ENCODE results near the gene TXN.

TXN gene

DNA sequence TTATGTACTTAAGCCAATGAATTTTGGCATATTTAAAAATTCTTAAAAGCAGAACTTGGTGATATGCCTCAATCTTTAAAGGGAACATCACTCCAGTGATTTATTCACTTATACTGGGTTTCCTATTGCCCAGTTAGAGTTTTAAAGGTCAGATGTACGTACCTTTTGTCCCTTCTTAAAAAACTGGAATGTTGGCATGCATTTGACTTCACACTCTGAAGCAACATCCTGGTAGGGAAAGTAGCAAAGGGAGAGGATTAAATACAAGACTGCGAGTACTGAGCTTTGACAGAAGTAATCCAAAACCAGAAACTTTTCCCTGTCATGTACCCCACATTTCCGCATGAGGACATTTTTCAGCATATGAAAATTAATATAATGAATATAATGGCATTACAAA lies 11.7 kb downstream of the TXN start:
- no peak overlapping the region for H3K4me3 ChIP-seq (ENCODE audit: low read depth, low read length)
- in situ Hi-C loops (cut with HindIII; ENCODE audit: low sequenced_read_pairs) = no loop called here
- no peak for DNase-seq (ENCODE audit: low read depth)
- TF ChIP-seq, protein P1, sequence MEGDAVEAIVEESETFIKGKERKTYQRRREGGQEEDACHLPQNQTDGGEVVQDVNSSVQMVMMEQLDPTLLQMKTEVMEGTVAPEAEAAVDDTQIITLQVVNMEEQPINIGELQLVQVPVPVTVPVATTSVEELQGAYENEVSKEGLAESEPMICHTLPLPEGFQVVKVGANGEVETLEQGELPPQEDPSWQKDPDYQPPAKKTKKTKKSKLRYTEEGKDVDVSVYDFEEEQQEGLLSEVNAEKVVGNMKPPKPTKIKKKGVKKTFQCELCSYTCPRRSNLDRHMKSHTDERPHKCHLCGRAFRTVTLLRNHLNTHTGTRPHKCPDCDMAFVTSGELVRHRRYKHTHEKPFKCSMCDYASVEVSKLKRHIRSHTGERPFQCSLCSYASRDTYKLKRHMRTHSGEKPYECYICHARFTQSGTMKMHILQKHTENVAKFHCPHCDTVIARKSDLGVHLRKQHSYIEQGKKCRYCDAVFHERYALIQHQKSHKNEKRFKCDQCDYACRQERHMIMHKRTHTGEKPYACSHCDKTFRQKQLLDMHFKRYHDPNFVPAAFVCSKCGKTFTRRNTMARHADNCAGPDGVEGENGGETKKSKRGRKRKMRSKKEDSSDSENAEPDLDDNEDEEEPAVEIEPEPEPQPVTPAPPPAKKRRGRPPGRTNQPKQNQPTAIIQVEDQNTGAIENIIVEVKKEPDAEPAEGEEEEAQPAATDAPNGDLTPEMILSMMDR (IDR thresholded peaks at IDR 0.05; ENCODE audit: low read depth, low read length, missing control alignments) = no peak

DNA sequence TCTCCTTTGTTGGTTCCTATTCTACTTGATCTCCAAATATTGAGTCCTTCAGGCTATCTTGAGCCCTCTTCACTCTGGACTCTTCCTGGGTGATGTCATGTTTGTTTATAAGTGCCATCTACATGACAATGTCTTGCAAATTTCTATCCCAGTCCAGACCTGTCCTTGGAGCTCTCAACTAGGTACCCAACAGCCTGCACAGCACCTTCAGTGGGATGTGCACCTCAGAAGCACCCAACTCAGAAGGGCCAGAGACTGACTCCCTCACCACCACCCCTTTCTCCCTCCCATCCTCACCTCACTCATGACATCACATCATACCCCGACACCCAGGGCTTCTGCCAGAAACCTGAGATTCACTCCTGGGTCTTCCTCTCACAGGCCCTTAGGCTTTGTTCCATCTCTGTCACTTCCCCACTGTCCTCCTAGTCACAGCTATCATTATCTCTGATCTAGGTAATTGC lies 14.4 kb downstream of the TXN start:
- DNase-seq (ENCODE audit: low read depth) = no peak
- in situ Hi-C loops (cut with HindIII; ENCODE audit: low sequenced_read_pairs) = no loop called here
- TF ChIP-seq, protein P1 (IDR thresholded peaks at IDR 0.05; ENCODE audit: low read depth, low read length, missing control alignments) = no peak
- no peak overlapping the region for H3K4me3 ChIP-seq (ENCODE audit: low read depth, low read length)

GRCh38 chr9:110241260-110241857 lies 14.9 kb downstream of the TXN start:
- no peak overlapping the region for H3K4me3 ChIP-seq (ENCODE audit: low read depth, low read length)
- in situ Hi-C loops (cut with HindIII; ENCODE audit: low sequenced_read_pairs) = no loop called here
- no peak for DNase-seq (ENCODE audit: low read depth)
- TF ChIP-seq, protein P1 (IDR thresholded peaks at IDR 0.05; ENCODE audit: low read depth, low read length, missing control alignments) = no peak

DNA sequence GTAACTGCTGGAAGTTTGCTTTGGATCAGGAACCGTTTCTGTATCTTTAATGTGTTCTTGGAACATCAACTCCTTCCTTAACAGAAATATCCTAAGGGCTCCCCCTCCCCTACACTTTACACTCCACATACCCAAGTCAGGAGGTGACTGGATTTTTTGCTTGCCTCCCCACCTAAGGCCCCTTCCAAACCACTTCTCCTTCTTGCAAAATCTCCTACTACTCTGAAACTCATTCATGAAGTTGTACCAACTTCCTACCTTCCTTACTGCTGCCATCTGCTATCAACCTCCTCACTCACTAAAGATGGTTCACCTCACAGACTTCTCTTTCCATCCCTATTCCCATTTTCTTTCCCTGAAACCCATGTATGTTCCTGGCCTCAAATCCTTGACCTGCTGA lies 16.1 kb downstream of the TXN start:
- in situ Hi-C loops (cut with HindIII; ENCODE audit: low sequenced_read_pairs) = no loop called here
- TF ChIP-seq, protein P1 (IDR thresholded peaks at IDR 0.05; ENCODE audit: low read depth, low read length, missing control alignments) = no peak
- no peak for DNase-seq (ENCODE audit: low read depth)
- no peak overlapping the region for H3K4me3 ChIP-seq (ENCODE audit: low read depth, low read length)

DNA sequence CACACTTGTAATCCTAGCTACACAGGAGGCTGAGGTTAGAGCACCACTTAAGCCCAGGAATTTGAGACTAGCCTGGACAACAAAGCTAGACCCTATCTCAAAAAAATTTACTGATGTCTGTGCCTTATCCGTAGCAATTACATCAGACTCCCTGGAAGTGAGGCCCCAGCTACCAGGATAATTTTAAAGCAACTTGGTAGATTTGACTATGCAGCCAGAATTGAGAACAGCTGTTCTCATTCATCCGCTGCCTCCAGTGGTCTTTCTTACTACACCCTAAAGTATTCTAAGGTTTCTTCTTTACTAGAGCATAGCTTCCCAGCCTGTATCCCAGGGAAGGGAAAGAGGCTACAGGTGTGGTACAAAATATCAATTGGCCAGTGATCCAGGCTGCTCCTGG lies 28.0 kb downstream of the TXN start:
- in situ Hi-C loops (cut with HindIII; ENCODE audit: low sequenced_read_pairs) = no loop called here
- no peak for DNase-seq (ENCODE audit: low read depth)
- no peak overlapping the region for H3K4me3 ChIP-seq (ENCODE audit: low read depth, low read length)
- TF ChIP-seq, protein P1 (IDR thresholded peaks at IDR 0.05; ENCODE audit: low read depth, low read length, missing control alignments) = no peak

DNA sequence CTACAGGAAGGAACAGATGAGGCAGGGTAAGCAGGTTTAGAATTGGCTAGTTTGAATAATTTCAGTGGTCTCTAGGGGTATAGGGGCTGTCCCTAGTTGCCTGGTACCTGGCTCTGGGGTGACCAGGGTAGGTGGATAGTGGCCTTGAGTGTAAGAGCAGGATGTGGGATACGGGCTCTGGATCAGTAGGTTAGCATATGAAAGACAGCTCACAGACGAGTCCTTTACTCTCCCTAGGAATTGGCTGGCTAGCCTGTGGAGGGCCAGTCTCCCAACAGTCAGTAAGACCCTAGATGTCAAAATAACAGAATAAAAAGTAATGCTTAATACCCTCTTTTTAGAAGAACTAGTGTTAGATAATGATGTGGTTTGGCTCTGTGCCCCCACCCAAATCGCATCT lies 31.7 kb downstream of the TXN start:
- no peak for DNase-seq (ENCODE audit: low read depth)
- TF ChIP-seq, protein P1 (IDR thresholded peaks at IDR 0.05; ENCODE audit: low read depth, low read length, missing control alignments) = no peak
- in situ Hi-C loops (cut with HindIII; ENCODE audit: low sequenced_read_pairs) = no loop called here
- H3K4me3 ChIP-seq (ENCODE audit: low read depth, low read length) = no peak overlapping the region
